ENCODE data around the gene ARHGEF38.

The ARHGEF38 gene

DNA sequence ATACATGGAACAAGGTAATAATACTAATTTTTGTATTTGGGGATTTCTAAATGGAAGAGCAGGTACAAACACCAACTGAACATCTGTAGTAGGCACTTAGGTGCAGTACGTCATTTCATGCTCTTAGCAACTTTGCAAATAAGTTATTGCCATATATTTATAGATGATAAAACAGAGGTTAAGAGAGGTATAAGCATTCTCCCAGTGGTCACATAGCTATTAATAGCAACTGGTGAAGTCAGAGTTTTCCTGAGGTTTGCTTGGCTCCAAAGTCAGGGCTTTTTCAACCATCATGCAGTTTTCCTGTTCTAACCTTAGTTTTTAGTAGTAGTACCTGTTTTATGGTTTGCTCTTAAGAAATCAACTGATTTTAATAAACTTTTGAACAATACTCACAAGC, 10.9 kb downstream of the ARHGEF38 start:
- no peak for FAIRE-seq
- no peak for DNase-seq (ENCODE audit: insufficient read length)
- TF ChIP-seq POLR2A (IDR thresholded peaks at IDR 0.05; ENCODE audit: low read depth, low read length): no peak

DNA sequence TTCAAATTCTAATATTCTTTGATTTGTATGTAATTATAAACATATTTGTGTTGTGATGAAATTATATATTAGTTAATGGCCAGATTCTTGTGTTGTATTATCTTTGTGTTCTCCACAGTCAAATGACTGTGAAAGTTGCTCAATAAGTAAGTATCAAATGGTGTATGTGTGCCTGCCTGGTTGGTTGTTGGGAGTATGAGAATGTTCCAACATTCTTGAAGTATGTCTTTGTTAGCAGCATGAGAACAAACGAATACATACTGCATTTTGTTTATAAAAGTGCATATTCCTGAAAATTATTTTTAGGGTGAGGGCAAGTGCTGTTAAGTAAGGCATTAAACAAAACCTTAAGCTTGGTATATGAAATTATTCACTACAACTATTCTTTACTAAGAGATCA, 16.2 kb downstream of the ARHGEF38 start:
- no peak for FAIRE-seq
- TF ChIP-seq TAF1 (IDR thresholded peaks at IDR 0.05; ENCODE audit: borderline replicate concordance, low read depth, low read length) (no peak), POLR2AphosphoS5 (IDR thresholded peaks at IDR 0.05; ENCODE audit: low read depth, low read length) (no peak), POLR2A (IDR thresholded peaks at IDR 0.05; ENCODE audit: low read depth, low read length) (no peak)

DNA sequence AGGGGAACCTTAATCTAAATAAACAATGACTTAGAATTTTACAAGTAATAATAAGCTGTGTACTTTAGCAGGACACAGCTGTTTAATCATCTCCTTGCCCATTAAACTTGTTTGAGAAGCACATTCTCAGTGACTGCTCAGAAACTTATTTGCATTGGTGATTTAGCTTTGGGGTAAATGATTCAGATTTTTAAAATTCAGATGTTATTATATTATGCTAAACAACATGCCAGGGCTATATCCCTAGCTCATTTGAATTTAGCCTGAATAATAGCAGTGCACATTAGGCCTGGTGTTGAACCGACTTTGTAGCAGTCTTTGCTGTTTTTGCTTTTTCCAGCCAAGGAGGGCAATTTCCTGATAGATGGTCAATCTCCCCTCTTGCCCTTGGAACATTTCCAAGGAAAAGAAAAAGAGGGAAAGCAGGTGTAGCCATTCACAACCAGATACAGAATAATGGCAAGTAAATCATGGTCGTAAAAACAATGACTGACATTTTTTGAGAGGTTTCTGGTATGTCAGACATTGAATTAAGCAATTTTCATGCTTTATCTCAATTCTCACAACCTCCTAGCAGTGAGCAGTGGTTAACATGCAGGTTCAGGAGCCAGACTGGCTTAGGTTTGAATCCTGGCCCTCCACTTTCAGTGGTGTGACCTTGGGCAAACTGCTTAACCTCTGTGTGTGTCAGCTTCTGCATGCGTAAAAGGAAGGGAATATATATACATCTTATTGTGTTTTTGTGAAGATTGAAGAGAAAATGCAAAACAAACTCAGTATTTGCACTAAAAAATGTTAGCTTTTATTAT, 16.8 kb downstream of the ARHGEF38 start:
- DNase-seq (ENCODE audit: insufficient read length) (no peak), FAIRE-seq (no peak)
- TF ChIP-seq TAF1 (IDR thresholded peaks at IDR 0.05; ENCODE audit: borderline replicate concordance, low read depth, low read length): no peak
- no peak for TF ChIP-seq POLR2A (IDR thresholded peaks at IDR 0.05; ENCODE audit: low read depth, low read length)
- no peak for TF ChIP-seq POLR2AphosphoS5 (IDR thresholded peaks at IDR 0.05; ENCODE audit: low read depth, low read length)

More for the DNA sequence above, 16.2 kb downstream of the ARHGEF38 start:
- no peak for DNase-seq (ENCODE audit: insufficient read length)

DNA sequence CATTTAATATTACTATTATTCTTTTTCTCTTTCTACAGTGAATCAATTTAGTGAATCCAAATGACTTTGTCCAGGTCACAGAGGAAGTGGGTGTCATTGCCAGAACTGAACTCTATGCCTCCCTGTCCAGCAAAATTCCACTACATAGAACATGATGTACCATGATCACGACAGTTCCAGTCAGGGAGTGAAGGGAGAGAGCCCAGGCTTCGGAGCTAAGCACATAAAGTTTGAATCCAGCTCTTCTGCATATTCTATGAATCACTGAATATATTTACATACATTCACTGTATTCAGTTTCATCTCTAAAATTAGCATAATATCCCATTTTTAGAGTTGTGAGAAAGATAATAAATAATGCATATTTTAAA, 17.4 kb downstream of the ARHGEF38 start:
- FAIRE-seq (no peak), DNase-seq (ENCODE audit: insufficient read length) (no peak)
- no peak for TF ChIP-seq TAF1 (IDR thresholded peaks at IDR 0.05; ENCODE audit: borderline replicate concordance, low read depth, low read length)
- no peak for TF ChIP-seq POLR2A (IDR thresholded peaks at IDR 0.05; ENCODE audit: low read depth, low read length)
- TF ChIP-seq POLR2AphosphoS5 (IDR thresholded peaks at IDR 0.05; ENCODE audit: low read depth, low read length): no peak

DNA sequence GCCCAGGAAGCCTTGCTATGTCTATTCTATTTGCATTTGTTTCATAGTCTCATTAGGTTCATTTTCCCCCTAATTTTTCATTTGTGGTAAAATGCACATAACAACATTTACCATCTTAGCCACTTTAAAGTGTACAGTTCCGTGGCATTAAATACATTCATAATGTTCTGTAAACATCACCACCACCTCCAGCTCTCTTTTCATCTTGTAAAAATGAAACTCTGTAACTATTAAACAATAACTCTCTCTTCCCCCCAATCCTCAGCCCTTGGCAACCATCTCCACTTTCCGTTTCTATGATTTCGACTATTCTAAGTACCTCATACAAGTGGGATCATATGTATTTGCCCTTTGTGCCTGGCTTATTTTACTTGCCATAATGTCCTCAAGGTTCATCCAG, 19.9 kb downstream of the ARHGEF38 start:
- no peak for DNase-seq (ENCODE audit: insufficient read length)
- no peak for FAIRE-seq
- TF ChIP-seq POLR2AphosphoS5 (IDR thresholded peaks at IDR 0.05; ENCODE audit: low read depth, low read length) (no peak), TAF1 (IDR thresholded peaks at IDR 0.05; ENCODE audit: borderline replicate concordance, low read depth, low read length) (no peak), POLR2A (IDR thresholded peaks at IDR 0.05; ENCODE audit: low read depth, low read length) (no peak)

DNA sequence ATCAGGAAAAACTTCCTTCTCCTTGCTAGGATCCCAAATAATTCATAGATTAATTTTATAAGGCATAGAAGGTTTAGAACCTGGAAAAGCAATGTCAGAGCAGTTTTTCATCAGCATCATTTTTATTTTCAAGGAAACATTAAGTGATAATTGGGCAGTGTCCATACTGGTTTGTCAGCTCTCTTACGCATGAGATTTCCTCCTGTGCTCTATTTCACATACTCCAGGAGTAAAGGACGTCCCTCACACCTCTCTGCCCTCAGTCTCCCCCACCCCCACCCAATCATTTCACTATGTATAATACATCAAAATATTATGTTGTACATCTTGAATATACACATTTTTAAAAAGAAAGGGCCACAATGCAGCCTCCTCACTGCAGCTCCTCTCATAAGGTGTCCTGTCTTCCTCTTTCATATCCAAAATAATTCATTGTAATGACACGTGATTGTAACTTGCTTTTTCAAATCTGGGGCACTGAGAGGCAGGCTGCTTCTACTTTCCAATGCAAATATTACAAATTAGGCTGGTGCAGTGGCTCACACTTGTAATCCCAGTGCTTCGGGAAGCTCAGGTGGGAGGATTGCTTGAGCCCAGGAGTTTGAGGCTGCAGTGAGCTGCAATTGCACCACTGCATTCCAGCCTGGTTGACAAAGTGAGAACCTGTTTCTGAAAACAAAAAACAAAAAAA, 34.4 kb downstream of the ARHGEF38 start:
- FAIRE-seq: no peak
- DNase-seq (ENCODE audit: insufficient read length): no peak
- TF ChIP-seq POLR2A (IDR thresholded peaks at IDR 0.05; ENCODE audit: low read depth, low read length): no peak
- TF ChIP-seq POLR2AphosphoS5 (IDR thresholded peaks at IDR 0.05; ENCODE audit: low read depth, low read length): no peak
- no peak for TF ChIP-seq TAF1 (IDR thresholded peaks at IDR 0.05; ENCODE audit: borderline replicate concordance, low read depth, low read length)

DNA sequence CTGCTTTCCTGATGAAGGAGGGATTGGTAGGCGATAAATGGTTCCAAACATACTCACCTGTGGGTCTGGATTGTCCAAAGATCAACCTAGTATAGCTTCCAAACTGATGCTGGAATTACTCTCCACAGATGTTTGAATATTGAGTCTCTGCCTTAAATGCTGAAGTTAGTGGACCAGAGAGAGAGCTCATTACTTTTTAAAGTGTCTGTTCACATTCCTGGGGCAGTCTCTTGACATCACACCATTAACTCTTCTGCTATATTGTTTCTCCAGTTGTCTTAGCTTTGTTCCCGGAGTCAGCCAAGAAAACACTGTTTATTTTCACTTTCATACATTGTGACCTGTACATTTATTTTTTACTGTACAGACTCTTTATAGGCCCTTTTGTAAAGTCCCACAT, 35.4 kb downstream of the ARHGEF38 start:
- TF ChIP-seq POLR2A (IDR thresholded peaks at IDR 0.05; ENCODE audit: low read depth, low read length) (no peak), POLR2AphosphoS5 (IDR thresholded peaks at IDR 0.05; ENCODE audit: low read depth, low read length) (no peak), TAF1 (IDR thresholded peaks at IDR 0.05; ENCODE audit: borderline replicate concordance, low read depth, low read length) (no peak)
- FAIRE-seq: peak; percentile 24
- no peak for DNase-seq (ENCODE audit: insufficient read length)

DNA sequence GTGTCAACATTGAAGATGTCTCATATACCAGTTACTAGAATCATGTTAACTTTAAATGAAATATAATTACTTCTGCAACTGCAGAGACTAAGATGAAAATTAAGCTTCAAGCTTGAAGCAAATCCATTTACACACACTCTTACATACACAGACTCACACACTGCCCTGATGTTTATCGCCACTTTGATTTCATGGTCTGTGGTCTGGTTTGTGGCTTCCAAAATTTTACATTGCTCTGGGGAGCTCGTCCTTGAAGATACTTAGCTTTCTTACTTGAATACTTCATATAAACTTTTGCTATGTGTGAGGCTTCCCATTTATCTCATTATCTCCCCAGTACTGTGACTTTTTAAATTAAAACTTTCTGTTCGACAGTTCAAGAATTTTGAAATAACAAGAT, 35.8 kb downstream of the ARHGEF38 start:
- FAIRE-seq (no peak), DNase-seq (ENCODE audit: insufficient read length) (no peak)
- no peak for TF ChIP-seq TAF1 (IDR thresholded peaks at IDR 0.05; ENCODE audit: borderline replicate concordance, low read depth, low read length)
- TF ChIP-seq POLR2AphosphoS5 (IDR thresholded peaks at IDR 0.05; ENCODE audit: low read depth, low read length): no peak
- TF ChIP-seq POLR2A (IDR thresholded peaks at IDR 0.05; ENCODE audit: low read depth, low read length): no peak

DNA sequence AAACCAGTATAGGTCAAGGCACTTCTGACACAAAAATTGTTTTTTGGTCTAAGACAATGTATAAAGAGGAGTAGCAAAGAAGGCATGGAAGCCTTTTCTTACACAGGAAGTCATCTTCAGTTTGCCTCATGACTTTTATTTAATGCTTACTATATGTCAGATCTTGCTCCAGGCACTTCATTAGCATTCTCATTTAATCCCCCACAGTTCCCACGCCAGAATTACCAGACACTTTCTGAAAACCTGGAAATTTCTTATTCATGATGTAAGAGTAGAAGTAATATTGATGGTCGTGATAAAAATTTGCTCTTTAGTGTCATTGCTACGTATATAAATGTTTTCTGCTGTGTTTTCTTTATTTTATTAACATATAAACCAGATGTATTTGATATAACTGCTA, 39.2 kb downstream of the ARHGEF38 start:
- no peak for TF ChIP-seq POLR2AphosphoS5 (IDR thresholded peaks at IDR 0.05; ENCODE audit: low read depth, low read length)
- no peak for TF ChIP-seq TAF1 (IDR thresholded peaks at IDR 0.05; ENCODE audit: borderline replicate concordance, low read depth, low read length)
- no peak for TF ChIP-seq POLR2A (IDR thresholded peaks at IDR 0.05; ENCODE audit: low read depth, low read length)
- no peak for FAIRE-seq
- no peak for DNase-seq (ENCODE audit: insufficient read length)

DNA sequence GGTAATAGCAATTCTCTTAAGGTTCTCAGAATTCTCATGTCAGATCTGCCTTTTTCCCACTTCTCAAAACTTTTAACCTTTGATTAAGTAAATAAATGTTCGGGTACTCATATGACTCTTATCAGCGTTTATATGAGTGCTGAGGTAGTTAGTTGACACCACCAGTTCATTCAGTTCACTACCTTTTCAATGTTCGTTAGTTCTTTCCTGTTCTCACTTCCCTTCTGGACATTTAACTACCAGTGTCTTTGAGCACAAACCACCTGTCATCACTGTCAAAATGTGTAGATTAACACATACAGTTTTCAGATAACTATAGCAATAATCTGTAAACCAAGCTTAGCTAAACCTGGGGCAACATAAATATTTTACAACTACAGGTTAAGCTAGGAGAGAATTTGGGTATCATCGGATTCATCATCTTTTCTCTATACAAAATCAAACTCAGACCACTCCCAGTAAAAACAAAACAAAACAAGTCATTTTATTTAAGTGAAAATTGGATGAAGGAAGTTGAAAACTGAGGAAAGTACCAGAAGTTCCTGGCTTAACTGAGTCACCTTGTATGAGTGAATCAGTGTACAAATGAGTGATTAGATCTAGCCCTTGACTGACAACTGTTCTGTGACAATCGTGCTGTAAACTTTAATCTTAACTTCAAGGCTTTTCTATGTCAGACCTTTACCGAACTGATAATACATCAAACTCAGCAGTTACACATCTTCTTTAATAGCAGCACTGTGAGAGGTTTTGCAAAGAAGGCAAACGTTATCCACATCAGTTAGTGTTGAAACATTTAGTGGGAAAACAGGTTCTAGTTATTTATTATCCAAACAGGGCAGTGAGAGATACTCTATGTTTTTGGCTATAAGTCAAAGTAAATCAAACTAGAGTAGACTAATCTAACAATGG, 41.9 kb downstream of the ARHGEF38 start:
- DNase-seq (ENCODE audit: insufficient read length) (no peak), FAIRE-seq (peak; percentile 93)
- no peak for TF ChIP-seq TAF1 (IDR thresholded peaks at IDR 0.05; ENCODE audit: borderline replicate concordance, low read depth, low read length)
- no peak for TF ChIP-seq POLR2A (IDR thresholded peaks at IDR 0.05; ENCODE audit: low read depth, low read length)
- TF ChIP-seq POLR2AphosphoS5 (IDR thresholded peaks at IDR 0.05; ENCODE audit: low read depth, low read length): no peak

DNA sequence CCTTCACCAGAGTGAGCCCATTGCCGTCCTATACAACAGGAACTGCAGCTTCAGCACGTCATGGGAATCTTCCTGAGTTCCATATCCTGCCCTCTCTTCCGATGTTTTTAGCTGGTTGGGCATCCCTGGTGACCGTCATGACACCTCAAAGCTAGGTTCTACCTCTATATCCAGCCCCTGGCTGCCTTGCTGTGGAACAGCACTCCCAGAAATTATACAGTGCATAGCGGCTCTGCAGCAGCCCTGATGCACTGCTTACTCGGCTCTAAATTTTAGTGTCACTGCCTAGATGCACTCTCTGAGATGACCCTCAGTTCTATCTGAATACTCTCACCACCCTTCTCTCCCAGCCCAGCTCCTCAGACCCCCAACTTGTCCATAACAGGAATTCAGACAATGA, 44.3 kb downstream of the ARHGEF38 start:
- FAIRE-seq: peak; percentile 44
- TF ChIP-seq POLR2AphosphoS5 (IDR thresholded peaks at IDR 0.05; ENCODE audit: low read depth, low read length) (no peak), POLR2A (IDR thresholded peaks at IDR 0.05; ENCODE audit: low read depth, low read length) (no peak), TAF1 (IDR thresholded peaks at IDR 0.05; ENCODE audit: borderline replicate concordance, low read depth, low read length) (no peak)
- DNase-seq (ENCODE audit: insufficient read length): no peak

All from GM12892 (cell line).